GM10266 (cell line): ENCODE data around the gene SMAD3.

Experiments used
- DNase-seq: peaks from one replicate; pipeline ENCODE4 v3.0.0; 2012; ENCODE audit errors: extremely low spot score
- CTCF ChIP-seq: IDR thresholded peaks from 2 replicates; pipeline ENCODE4 v1.5.1; 2012; ENCODE audit warnings: mild to moderate bottlenecking, low read depth; ENCODE audit not compliant: control insufficient read depth, insufficient read depth; ENCODE audit errors: missing control alignments

SMAD3 gene

DNA sequence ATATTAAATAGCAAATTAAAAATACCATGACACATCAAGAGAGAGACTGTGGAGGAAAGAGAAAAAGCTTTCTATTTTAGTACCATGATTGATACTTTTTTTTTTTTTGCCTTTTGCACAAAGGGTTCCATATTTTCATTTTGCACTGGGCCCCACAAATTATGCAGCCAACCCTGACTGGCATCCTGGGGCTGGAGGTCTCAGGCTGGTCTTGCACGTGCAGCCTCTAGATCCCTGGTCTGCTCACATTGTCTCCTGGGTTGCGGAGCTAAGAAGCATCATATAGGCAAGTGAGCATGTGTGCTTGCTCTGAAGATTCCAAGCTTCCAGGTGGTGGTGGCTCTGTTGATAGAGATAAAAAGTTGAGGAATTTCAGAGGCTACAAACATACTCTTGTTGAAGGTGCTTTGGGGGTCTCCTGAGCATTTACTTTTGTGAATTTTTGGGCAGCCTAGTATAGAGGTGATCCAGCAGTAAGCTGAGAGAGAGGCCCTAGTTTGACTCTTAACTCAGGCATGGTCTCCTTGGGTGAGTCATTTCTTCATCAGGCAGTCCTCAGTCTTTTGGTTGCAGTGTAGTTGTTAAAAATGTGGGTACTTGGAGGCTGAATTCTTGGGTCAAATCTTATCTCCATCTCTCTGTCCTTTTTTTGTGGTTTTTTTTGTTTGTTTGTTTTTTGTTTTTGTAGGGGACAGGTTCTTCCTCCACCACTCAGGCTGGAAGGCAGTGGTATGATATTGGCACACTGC lies 31.3 kb downstream of the SMAD3 start:
- TF ChIP-seq CTCF: no peak
- no peak for DNase-seq

DNA sequence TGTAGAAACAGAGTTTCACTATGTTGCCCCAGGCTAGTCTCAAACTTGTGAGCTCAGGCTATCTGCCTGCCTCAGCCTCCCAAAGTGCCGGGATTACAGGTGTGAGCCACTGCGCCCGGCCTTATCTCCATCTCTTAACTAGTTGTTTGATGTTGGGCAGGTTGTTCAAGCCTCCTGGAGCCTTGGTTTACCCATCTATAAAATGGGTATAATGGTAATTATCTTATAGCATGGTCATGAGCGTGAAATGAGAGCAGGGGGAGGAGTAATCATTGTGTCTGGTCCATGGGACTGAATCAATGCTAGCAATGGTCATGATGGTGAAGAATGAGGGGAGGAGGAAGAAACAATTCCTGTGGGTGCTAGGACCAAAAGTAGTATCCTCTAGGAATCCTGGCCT lies 32.0 kb downstream of the SMAD3 start:
- DNase-seq: no peak

GRCh38 chr15:67097930-67098740 lies 32.7 kb downstream of the SMAD3 start:
- TF ChIP-seq CTCF: no peak
- DNase-seq: no peak

More for the DNA sequence above, 32.0 kb downstream of the SMAD3 start:
- TF ChIP-seq CTCF: no peak

DNA sequence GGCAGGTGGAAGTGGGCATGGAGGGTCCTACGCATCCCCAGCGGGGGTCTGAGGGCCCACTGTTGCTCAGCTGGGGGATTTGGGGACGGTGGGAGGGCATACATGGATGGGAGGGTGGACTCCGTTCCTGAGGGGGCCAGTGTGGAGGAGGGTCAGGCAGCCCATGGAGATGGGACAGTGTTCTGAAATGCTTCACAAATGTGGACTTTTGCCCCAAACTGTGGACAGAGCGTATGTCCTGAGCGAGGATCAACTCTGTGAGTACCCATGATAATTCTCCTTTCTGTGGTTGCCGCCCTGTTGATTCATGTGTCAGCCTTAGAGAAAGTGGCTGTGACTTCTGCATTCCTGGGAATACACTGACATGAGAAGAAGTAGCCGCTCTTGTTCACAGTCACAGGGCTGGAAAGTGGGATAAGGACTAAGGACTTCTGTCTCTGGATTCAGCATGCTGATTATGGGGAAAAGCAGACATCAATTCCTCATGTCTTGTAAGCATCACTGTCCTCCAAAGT lies 33.4 kb downstream of the SMAD3 start:
- no peak for DNase-seq
- no peak for TF ChIP-seq CTCF

- DNase-seq: no peak
- TF ChIP-seq CTCF: no peak
Observed at GRCh38 chr15:67100124-67100791, 34.9 kb downstream of the SMAD3 start.

- DNase-seq: peak; percentile 57
- TF ChIP-seq CTCF: no peak
Observed at GRCh38 chr15:67100801-67101581, 35.6 kb downstream of the SMAD3 start.
